ENCODE measurements around the gene FAAP24.
"Not testable (repeated sequence)": the region's sequence is repeated elsewhere in the genome, so short reads cannot be mapped to it uniquely, and the experiment has no call there.

FAAP24 gene

GRCh38 chr19:33000510-33000909 is 28.5 kb downstream of the FAAP24 start:
- no peak for DNase-seq (ENCODE audit: low read depth)

- DNase-seq (ENCODE audit: low read depth): no peak
These were observed 28.9 kb downstream of the FAAP24 start for GRCh38 chr19:33000910-33001309.

- not testable (repeated sequence) for DNase-seq (ENCODE audit: low read depth)
These were observed 30.3 kb downstream of the FAAP24 start for GRCh38 chr19:33002126-33002865.

- DNase-seq (ENCODE audit: low read depth): not testable (repeated sequence)
These were observed 31.5 kb downstream of the FAAP24 start for GRCh38 chr19:33003424-33004024.

- DNase-seq (ENCODE audit: low read depth): no peak
These were observed 33.4 kb downstream of the FAAP24 start for GRCh38 chr19:33005440-33005839.

- no peak for DNase-seq (ENCODE audit: low read depth)
These were observed 36.7 kb downstream of the FAAP24 start for GRCh38 chr19:33008738-33009137.

GRCh38 chr19:33010891-33011290 is 38.8 kb downstream of the FAAP24 start:
- not testable (repeated sequence) for DNase-seq (ENCODE audit: low read depth)

GRCh38 chr19:33022472-33023116 is 50.6 kb downstream of the FAAP24 start:
- no peak for DNase-seq (ENCODE audit: low read depth)

- no peak for DNase-seq (ENCODE audit: low read depth)
These were observed 52.4 kb downstream of the FAAP24 start for GRCh38 chr19:33024398-33024797.

- DNase-seq (ENCODE audit: low read depth): not testable (repeated sequence)
These were observed 53.6 kb downstream of the FAAP24 start for GRCh38 chr19:33025468-33026238.

GRCh38 chr19:33026602-33027001 is 54.6 kb downstream of the FAAP24 start:
- not testable (repeated sequence) for DNase-seq (ENCODE audit: low read depth)
